Natural killer cell treated with Interleukin-12 subunit alpha and Interleukin-12 subunit beta and Interleukin-15 and Interleukin-18, amount 100 ng/mL, for 72 hours (primary cell): ENCODE measurements around the gene ACTRT3. TPM values are rescaled to one million over a fixed set of nuclear protein-coding genes. Genes with fewer than 3 reads are reported as not detected.

ENCODE experiments used
- ATAC-seq, 2 donors: fragments of 150-1000 bp; cut with Tn5 transposase in 1 of 2; sonication (Bioruptor Pico), chemical (Tn5 transposase) in 1 of 2; 2 replicates each; pipeline ENCODE4 v1.10.0; 2021
- DNase-seq: peaks from one replicate; pipeline ENCODE4 v3.0.0; 2022; ENCODE audit warnings: low spot score
- H3K27ac Mint-ChIP-seq, 2 donors: 1 replicate in 1 of 2; 2 replicates in 1 of 2; pipeline ENCODE4 v1.8.0; 2022; ENCODE audit warnings: mixed read lengths in 2 of 2, mild to moderate bottlenecking in 1 of 2, moderate library complexity in 1 of 2
- H3K27me3 Mint-ChIP-seq, 2 donors: 1 replicate in 1 of 2; 2 replicates in 1 of 2; pipeline ENCODE4 v1.8.0; 2022; ENCODE audit warnings: mixed read lengths in 2 of 2
- H3K36me3 Mint-ChIP-seq: one replicate; pipeline ENCODE4 v1.8.0; 2022; ENCODE audit warnings: mixed read lengths
- H3K4me1 Mint-ChIP-seq, 2 donors: 1 replicate in 1 of 2; 2 replicates in 1 of 2; pipeline ENCODE4 v1.8.0; 2022; ENCODE audit warnings: low read depth in 2 of 2, mixed read lengths in 2 of 2, mild to moderate bottlenecking in 1 of 2
- H3K4me3 Mint-ChIP-seq: one replicate; pipeline ENCODE4 v1.8.0; 2022; ENCODE audit warnings: mixed read lengths
- H3K9me3 Mint-ChIP-seq: 2 replicates; pipeline ENCODE4 v1.8.0; 2022; ENCODE audit warnings: mixed read lengths
- total RNA-seq, 2 donors: library from RNA; stranded (reverse); gene quantifications; one replicate each; pipeline ENCODE4 v1.2.3, GENCODE V29; 2022

The ACTRT3 gene
- total RNA-seq, 2 donors from 2014 or later, result 1.5 to 2.0 TPM

GRCh38 chr3:169790219-169790618, 20.9 kb upstream of the ACTRT3 start:
- peaks cover 7 to 14% of the 10 kb centered on the region in 2 donors for H3K4me1 Mint-ChIP-seq
- DNase-seq (no peak), ATAC-seq (no peak)
- H3K27ac Mint-ChIP-seq, result no peak overlapping the region
- no peak overlapping the region for H3K4me3 Mint-ChIP-seq
- H3K27me3 Mint-ChIP-seq, result no peaks in the 10 kb centered on the region
- peaks cover 19% of the 10 kb centered on the region for H3K36me3 Mint-ChIP-seq
- H3K9me3 Mint-ChIP-seq, result no peaks in the 10 kb centered on the region

- no peak for ATAC-seq
- H3K4me1 Mint-ChIP-seq, result peaks cover 7 to 14% of the 10 kb centered on the region in 2 donors
- H3K9me3 Mint-ChIP-seq, result no peaks in the 10 kb centered on the region
- no peak overlapping the region for H3K4me3 Mint-ChIP-seq
- no peak overlapping the region for H3K27ac Mint-ChIP-seq
- peaks cover 20% of the 10 kb centered on the region for H3K36me3 Mint-ChIP-seq
- H3K27me3 Mint-ChIP-seq, result no peaks in the 10 kb centered on the region
- DNase-seq, result no peak
Measured at GRCh38 chr3:169787791-169788190, 18.4 kb upstream of the ACTRT3 start.

GRCh38 chr3:169787120-169787519, 17.8 kb upstream of the ACTRT3 start:
- Mint-ChIP-seq H3K4me1 (peaks cover 7 to 14% of the 10 kb centered on the region in 2 donors), H3K27me3 (no peaks in the 10 kb centered on the region), H3K27ac (no peak overlapping the region), H3K4me3 (no peak overlapping the region), H3K9me3 (no peaks in the 10 kb centered on the region), H3K36me3 (peaks cover 24% of the 10 kb centered on the region)
- ATAC-seq (no peak), DNase-seq (no peak)

- Mint-ChIP-seq H3K9me3 (no peaks in the 10 kb centered on the region), H3K27me3 (no peaks in the 10 kb centered on the region), H3K27ac (peak overlapping the region; percentile 76 to 83)
Measured at GRCh38 chr3:169781209-169781855, 12.0 kb upstream of the ACTRT3 start.

GRCh38 chr3:169780742-169781141, 11.4 kb upstream of the ACTRT3 start:
- Mint-ChIP-seq H3K27ac (peak overlapping the region; percentile 76 to 83), H3K4me1 (peaks cover 32 to 43% of the 10 kb centered on the region in 2 donors), H3K9me3 (no peaks in the 10 kb centered on the region), H3K4me3 (peak overlapping the region; percentile 79), H3K27me3 (no peaks in the 10 kb centered on the region), H3K36me3 (peaks cover 39% of the 10 kb centered on the region)
- DNase-seq, result no peak
- peak; percentile 56 to 83 for ATAC-seq

More at GRCh38 chr3:169781209-169781855, 12.0 kb upstream of the ACTRT3 start:
- peaks cover 28 to 37% of the 10 kb centered on the region in 2 donors for H3K4me1 Mint-ChIP-seq
- peak overlapping the region; percentile 79 for H3K4me3 Mint-ChIP-seq
- peaks cover 45% of the 10 kb centered on the region for H3K36me3 Mint-ChIP-seq
- ATAC-seq (peak in 1 of 2 donors; percentile 48), DNase-seq (no peak)

- no peaks in the 10 kb centered on the region for H3K27me3 Mint-ChIP-seq
- H3K27ac Mint-ChIP-seq, result no peak overlapping the region
- DNase-seq, result no peak
- H3K4me3 Mint-ChIP-seq, result no peak overlapping the region
- peaks cover 42 to 61% of the 10 kb centered on the region in 2 donors for H3K4me1 Mint-ChIP-seq
- ATAC-seq, result no peak
- no peaks in the 10 kb centered on the region for H3K9me3 Mint-ChIP-seq
- H3K36me3 Mint-ChIP-seq, result peaks cover 41% of the 10 kb centered on the region
Measured at GRCh38 chr3:169777822-169778221, 8.5 kb upstream of the ACTRT3 start.

GRCh38 chr3:169774186-169774585, 4.8 kb upstream of the ACTRT3 start:
- Mint-ChIP-seq H3K4me1 (peaks cover 36 to 57% of the 10 kb centered on the region in 2 donors), H3K27me3 (no peaks in the 10 kb centered on the region), H3K4me3 (peak overlapping the region; percentile 99), H3K9me3 (no peaks in the 10 kb centered on the region), H3K27ac (peak overlapping the region; percentile 99 to 100), H3K36me3 (peaks cover 24% of the 10 kb centered on the region)
- no peak for ATAC-seq
- no peak for DNase-seq

- Mint-ChIP-seq H3K4me3 (peak within 1 kb of the TSS; percentile 99), H3K9me3 (no peaks in the 10 kb centered on the region), H3K4me1 (peaks cover 33 to 51% of the 10 kb centered on the region in 2 donors), H3K36me3 (peaks cover 18% of the 10 kb centered on the region), H3K27me3 (no peaks in the 10 kb centered on the region), H3K27ac (peak within 1 kb of the TSS; percentile 99 to 100)
- DNase-seq (peak; percentile 93), ATAC-seq (peak; percentile 93 to 94)
Measured at GRCh38 chr3:169772897-169773816, 3.8 kb upstream of the ACTRT3 start, which contains the start of gene MYNN. Gene MYNN, plus strand, starts transcription at chr3:169773396. Its CDS starts 900 bp downstream, at chr3:169774296.

- Mint-ChIP-seq H3K4me3 (peak overlapping the region; percentile 99), H3K36me3 (peaks cover 14% of the 10 kb centered on the region)
- ATAC-seq, result peak; percentile 37 to 61
Measured at GRCh38 chr3:169772305-169772896, 3.0 kb upstream of the ACTRT3 start.

GRCh38 chr3:169771497-169772304, 2.3 kb upstream of the ACTRT3 start:
- H3K9me3 Mint-ChIP-seq, result no peaks in the 10 kb centered on the region
- peak; percentile 71 for DNase-seq
- H3K4me3 Mint-ChIP-seq, result peak overlapping the region; percentile 99
- H3K27me3 Mint-ChIP-seq, result no peaks in the 10 kb centered on the region
- H3K36me3 Mint-ChIP-seq, result peaks cover 14% of the 10 kb centered on the region
- peaks cover 30 to 46% of the 10 kb centered on the region in 2 donors for H3K4me1 Mint-ChIP-seq
- peak overlapping the region; percentile 99 to 100 for H3K27ac Mint-ChIP-seq
- ATAC-seq, result peak; percentile 15 to 18

More at GRCh38 chr3:169772305-169772896, 3.0 kb upstream of the ACTRT3 start:
- Mint-ChIP-seq H3K27me3 (no peaks in the 10 kb centered on the region), H3K9me3 (no peaks in the 10 kb centered on the region), H3K27ac (peak overlapping the region; percentile 99 to 100), H3K4me1 (peaks cover 32 to 51% of the 10 kb centered on the region in 2 donors)
- no peak for DNase-seq

GRCh38 chr3:169764882-169765612, 4.3 kb downstream of the ACTRT3 start, which contains the start of gene TERC:
Gene TERC, minus strand, starts transcription at chr3:169765060.
- Mint-ChIP-seq H3K9me3 (no peaks in the 10 kb centered on the region), H3K4me1 (peaks cover 27 to 33% of the 10 kb centered on the region in 2 donors), H3K27ac (peak within 1 kb of the TSS; percentile 96 to 97), H3K27me3 (no peaks in the 10 kb centered on the region), H3K4me3 (peak within 1 kb of the TSS; percentile 98), H3K36me3 (peaks cover 7% of the 10 kb centered on the region)
- DNase-seq (peak; percentile 93), ATAC-seq (peak; percentile 93)

GRCh38 chr3:169764312-169764881, 5.0 kb downstream of the ACTRT3 start:
- peak; percentile 57 to 58 for ATAC-seq
- Mint-ChIP-seq H3K27ac (peak overlapping the region; percentile 96 to 97), H3K36me3 (peaks cover 7% of the 10 kb centered on the region), H3K4me1 (peaks cover 26 to 31% of the 10 kb centered on the region in 2 donors), H3K4me3 (peak overlapping the region; percentile 98), H3K9me3 (no peaks in the 10 kb centered on the region), H3K27me3 (no peaks in the 10 kb centered on the region)
- peak; percentile 72 for DNase-seq
